ENCODE measurements around the gene NMRAL1. TPM values are rescaled to one million over a fixed set of nuclear protein-coding genes. Genes with fewer than 3 reads are reported as not detected.

Gene NMRAL1
- polyA plus RNA-seq, 3 donors, result 39.2 to 57.0 (median 49.4) TPM

DNA sequence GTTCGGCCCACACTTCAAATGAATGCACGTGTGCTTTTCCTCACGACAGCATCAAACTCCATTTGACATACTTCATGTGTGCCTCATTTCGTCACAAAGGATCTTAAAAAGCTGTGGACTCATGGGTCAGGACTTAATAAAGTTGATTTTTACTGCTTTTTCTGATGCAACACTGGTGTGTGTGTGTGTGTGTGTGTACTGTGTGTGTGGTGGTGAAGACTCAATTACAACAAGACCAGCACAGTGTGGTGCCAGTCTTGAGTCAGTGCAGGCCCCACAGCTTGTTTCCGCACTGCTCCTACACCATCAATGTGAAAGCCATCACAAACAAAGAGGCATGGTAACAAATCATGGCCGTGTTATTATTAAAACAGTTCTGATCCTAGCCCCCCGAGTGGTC, 46.5 kb upstream of the NMRAL1 start:
- H3K4me2 ChIP-seq (replicated peaks; ENCODE audit: extremely low read depth, low read length, poor library complexity, severe bottlenecking), result no peak overlapping the region
- H3K36me3 Mint-ChIP-seq, result peaks cover 10 to 23% of the 10 kb centered on the region in 2 donors

DNA sequence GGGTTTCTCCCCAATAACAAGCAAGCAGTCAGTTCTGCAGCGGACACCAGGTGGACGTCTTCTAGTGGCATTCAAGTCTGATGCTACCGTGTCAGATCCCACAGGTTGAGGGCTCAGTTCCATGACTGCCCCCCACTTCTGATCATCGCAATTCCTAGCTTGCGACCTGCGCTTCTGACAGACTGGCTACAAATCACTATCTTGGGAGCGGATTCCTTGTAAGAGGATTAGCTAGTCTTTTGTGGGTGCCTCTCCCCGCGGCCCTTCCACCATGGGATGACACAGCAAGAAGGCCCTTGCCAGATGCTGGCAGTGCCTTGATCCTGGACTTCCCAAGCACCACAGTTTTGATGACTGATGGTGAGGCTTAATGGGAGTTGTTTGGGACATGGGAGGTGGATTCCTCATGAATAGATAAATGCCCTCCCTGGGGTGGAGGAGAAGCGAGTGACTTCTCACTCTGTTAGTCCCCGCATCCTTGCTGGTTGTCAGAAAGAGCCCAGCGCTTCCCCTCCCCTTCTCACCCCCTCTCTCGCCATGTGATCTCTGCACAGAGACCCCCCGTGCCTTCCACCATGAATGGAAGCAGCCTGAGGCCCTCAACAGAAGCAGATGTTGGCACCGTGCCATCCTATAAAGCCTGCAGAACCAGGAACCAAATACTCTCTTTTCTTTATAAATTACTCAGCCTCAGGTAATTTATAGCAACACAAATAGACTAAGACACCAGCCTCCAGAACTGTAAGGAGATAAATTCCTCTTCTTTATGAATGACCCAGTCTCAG, 45.0 kb upstream of the NMRAL1 start:
- no peaks in the 10 kb centered on the region for H3K27me3 ChIP-seq (ENCODE audit: control insufficient read depth in 2 of 2, insufficient read depth in 2 of 2, low read length in 2 of 2)
- no peak overlapping the region for H3K27ac ChIP-seq (ENCODE audit: low read depth in 1 of 2, low read length in 2 of 2)
- WGBS (ENCODE audit: insufficient coverage), result 83% methylated on average over 10 of the region's 15 CpGs
- no peak overlapping the region for H3K4me3 ChIP-seq (replicated peaks in 1 of 3; ENCODE audit: low read depth in 2 of 3, low read length in 3 of 3)
- Mint-ChIP-seq H3K27ac (peak overlapping the region in 4 of 7 donors; percentile 33 to 84 (median 54)), H3K27me3 (ENCODE audit: low read depth in 3 of 3) (peaks cover 0 to 5% (median 3%) of the 10 kb centered on the region in 3 donors), H3K9me3 (peaks cover 0 to 3% (median 0%) of the 10 kb centered on the region in 7 donors), H3K4me1 (peaks cover 70% of the 10 kb centered on the region), H3K36me3 (peaks cover 5 to 18% of the 10 kb centered on the region in 2 donors), H3K4me3 (no peak overlapping the region)
- no peaks in the 10 kb centered on the region for H4K20me1 ChIP-seq (ENCODE audit: insufficient read depth, low read length)
- no peak for DNase-seq
- intact Hi-C loops (cut with micrococcal nuclease), result loop anchor here in 1 of 2 donors (10.0 kb wide), 1 partner anchor 95 kb away; the partner anchor contains the start of gene UBALD1
- peaks cover 62 to 75% of the 10 kb centered on the region in 2 donors for H3K4me1 ChIP-seq (ENCODE audit: control insufficient read depth in 1 of 2, insufficient read depth in 2 of 2, low read length in 2 of 2)
- no peaks in the 10 kb centered on the region for H3K9me3 ChIP-seq (replicated peaks in 1 of 2; ENCODE audit: control insufficient read depth in 1 of 2, insufficient read depth in 1 of 2, low read length in 2 of 2)
- H3K9ac ChIP-seq (ENCODE audit: insufficient read depth, low read length, poor library complexity, severe bottlenecking), result no peak overlapping the region
- H3K4me2 ChIP-seq (replicated peaks; ENCODE audit: extremely low read depth, low read length, poor library complexity, severe bottlenecking), result no peak overlapping the region
- peaks cover 39% of the 10 kb centered on the region for H3K79me2 ChIP-seq (ENCODE audit: insufficient read depth, low read length)
- H3K36me3 ChIP-seq (replicated peaks in 1 of 2; ENCODE audit: control insufficient read depth in 1 of 2, insufficient read depth in 2 of 2, low read length in 2 of 2), result no peaks in the 10 kb centered on the region
- TF ChIP-seq CTCF (IDR thresholded peaks at IDR 0.05), result no peak
- no peak overlapping the region for H2AFZ ChIP-seq (ENCODE audit: insufficient read depth, low read depth, low read length, poor library complexity, severe bottlenecking)

More for the DNA sequence above, 46.5 kb upstream of the NMRAL1 start:
- no peak for TF ChIP-seq CTCF (IDR thresholded peaks at IDR 0.05)
- Histone ChIP-seq H3K4me3 (replicated peaks in 1 of 3; ENCODE audit: low read depth in 2 of 3, low read length in 3 of 3) (no peak overlapping the region), H3K36me3 (replicated peaks in 1 of 2; ENCODE audit: control insufficient read depth in 1 of 2, insufficient read depth in 2 of 2, low read length in 2 of 2) (no peaks in the 10 kb centered on the region), H3K9ac (ENCODE audit: insufficient read depth, low read length, poor library complexity, severe bottlenecking) (no peak overlapping the region), H3K9me3 (replicated peaks in 1 of 2; ENCODE audit: control insufficient read depth in 1 of 2, insufficient read depth in 1 of 2, low read length in 2 of 2) (no peaks in the 10 kb centered on the region), H3K27ac (ENCODE audit: low read depth in 1 of 2, low read length in 2 of 2) (no peak overlapping the region), H4K20me1 (ENCODE audit: insufficient read depth, low read length) (no peaks in the 10 kb centered on the region), H3K79me2 (ENCODE audit: insufficient read depth, low read length) (peaks cover 46% of the 10 kb centered on the region), H3K27me3 (ENCODE audit: control insufficient read depth in 2 of 2, insufficient read depth in 2 of 2, low read length in 2 of 2) (no peaks in the 10 kb centered on the region), H2AFZ (ENCODE audit: insufficient read depth, low read depth, low read length, poor library complexity, severe bottlenecking) (no peak overlapping the region), H3K4me1 (ENCODE audit: control insufficient read depth in 1 of 2, insufficient read depth in 2 of 2, low read length in 2 of 2) (peaks cover 49 to 60% of the 10 kb centered on the region in 2 donors)
- Mint-ChIP-seq H3K27ac (peak overlapping the region in 1 of 7 donors; percentile 31), H3K4me3 (no peak overlapping the region), H3K4me1 (peaks cover 56% of the 10 kb centered on the region), H3K9me3 (peaks cover 0 to 3% (median 0%) of the 10 kb centered on the region in 7 donors), H3K27me3 (ENCODE audit: low read depth in 3 of 3) (peaks cover 0 to 5% (median 3%) of the 10 kb centered on the region in 3 donors)
- intact Hi-C loops (cut with micrococcal nuclease), result no loop called here
- 92% methylated on average over 5 of the region's 7 CpGs for WGBS (ENCODE audit: insufficient coverage)
- no peak for DNase-seq

All from CD14-positive monocyte (primary cell).